GM19324 (cell line): ENCODE measurements around the gene CHST11.

Experiments used
- ATAC-seq: cut with Tn5 transposase; IDR thresholded peaks from one replicate; pipeline ENCODE4 v1.9.1; 2021; ENCODE audit warnings: mild to moderate bottlenecking, moderate library complexity; ENCODE audit not compliant: unreplicated experiment, low FRiP score

Gene CHST11

DNA sequence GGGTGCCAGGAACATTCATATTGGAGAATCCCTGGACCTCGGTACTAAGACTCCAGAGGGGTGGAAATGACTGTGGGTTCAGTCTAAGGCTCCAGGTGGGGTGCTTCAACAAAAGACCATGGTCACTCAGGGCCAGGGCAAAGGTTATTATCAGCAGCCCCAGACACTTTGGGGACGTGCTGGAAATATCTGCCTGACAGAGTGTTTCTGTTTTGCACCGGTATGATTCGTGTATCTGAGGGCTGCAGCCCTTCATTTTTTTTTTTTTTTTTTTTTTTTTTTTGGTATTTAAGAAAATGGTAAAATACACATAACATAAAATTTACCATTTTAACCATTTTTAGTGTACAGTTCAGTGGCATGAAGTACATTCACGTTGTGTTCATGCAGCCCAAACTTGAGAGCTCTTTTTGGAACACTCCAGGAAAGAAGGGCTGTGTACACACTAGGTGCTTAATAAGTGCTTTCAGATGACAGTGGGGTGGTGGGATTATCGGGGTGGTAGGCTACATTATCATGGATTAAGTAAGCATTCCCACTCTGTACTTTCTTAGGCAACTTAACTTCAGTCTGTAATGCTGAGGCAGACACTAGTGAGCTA, 120.3 kb downstream of the CHST11 start:
- ATAC-seq = no peak

DNA sequence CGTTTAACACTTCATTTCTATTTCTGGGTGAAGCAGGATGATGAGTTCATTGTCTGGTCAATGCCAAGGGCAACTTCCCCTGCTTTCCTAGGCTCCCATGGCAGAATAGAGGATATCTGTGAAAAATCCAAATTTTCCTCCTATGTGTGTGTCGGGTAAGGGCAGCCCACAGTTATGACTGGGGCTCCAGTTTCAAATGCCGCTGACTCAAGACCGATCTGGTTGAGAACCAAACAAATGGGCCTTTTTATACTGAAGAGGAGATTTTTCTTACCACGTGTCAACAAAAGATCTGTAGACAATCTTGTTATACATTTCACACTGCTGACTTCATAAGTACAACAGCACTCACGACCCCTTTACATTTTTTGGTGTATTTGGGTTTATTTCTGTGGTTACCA, 120.8 kb downstream of the CHST11 start:
- ATAC-seq = no peak

DNA sequence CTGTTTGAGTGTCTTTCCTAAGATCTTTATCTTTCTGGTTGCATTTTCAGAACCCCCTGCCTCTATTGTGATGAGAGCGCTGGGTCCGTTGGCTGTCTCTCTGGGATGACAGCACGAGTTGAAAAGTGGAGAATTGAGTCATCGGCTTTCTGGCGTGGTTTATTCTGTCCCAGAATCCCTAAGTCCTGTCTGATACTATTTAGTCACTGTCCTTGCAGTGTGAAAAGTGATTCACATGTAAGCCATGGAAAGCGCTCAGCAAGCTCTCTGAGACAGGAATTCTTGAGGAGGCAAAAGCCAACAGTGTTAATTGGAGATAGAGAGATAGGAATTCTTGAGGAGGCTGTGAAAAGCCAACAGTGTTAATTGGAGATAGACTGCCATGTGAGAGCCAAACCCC, 121.7 kb downstream of the CHST11 start:
- ATAC-seq = no peak

DNA sequence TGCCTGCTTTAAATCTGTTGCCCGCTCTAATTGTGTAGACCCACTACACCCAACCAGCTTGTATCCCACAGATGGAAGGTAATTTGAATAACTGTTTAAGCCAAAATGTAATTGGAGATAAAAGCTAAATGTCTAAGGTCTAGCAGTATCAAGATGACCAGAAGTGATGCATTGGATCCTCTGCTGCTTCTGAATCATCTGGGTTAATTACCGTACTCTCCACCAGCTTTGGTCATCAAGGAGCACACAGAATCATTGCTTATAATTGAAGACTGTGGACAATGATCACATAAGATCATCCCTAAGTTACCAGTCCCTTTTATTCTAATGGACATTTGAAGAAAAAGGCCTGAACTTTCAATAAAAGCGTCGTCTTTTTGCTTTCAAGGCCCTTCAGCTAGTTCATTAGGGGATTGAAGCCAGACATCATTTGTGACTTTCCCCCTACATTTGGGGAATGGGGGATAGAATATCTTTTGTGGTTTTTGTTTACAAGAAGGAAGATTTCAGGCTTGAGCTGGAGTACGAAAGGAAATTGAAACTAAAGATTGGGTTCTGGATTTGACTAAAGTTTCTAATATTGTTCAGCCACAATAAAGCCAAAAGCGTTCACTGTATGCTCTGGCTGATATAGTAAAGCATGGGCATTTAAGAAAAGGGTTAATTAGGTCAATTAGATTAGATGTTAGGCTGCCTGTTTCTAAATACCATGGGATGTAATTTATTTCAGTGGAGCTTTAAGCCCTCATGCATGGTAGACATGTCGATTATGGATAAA, 123.2 kb downstream of the CHST11 start:
- ATAC-seq = no peak

DNA sequence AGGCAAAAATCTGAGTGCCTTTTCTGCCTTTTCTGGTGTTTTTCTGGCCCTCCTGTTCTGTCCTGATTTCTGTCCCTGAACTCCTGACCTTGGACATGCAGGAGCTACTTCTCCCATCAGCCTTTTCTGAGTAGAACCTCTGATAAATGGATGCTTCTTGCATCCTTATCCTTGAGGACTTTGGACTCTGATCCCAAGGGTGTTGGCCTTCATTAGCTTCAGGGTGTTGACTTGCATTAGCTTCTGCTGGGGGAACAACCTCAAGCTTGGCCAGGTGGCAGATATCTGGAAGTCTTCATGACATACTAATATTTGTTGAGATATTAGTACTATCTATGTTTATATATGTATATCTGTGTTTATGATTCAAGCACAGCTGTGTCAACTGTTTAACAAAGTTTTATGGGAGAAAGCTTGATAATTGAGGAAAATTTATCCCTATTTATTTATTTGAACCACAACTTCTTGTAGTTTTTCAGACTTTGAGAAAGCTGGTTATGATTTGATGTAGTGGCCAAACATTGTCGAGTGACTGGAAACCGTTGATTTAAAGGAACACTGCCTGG, 124.3 kb downstream of the CHST11 start:
- no peak for ATAC-seq

DNA sequence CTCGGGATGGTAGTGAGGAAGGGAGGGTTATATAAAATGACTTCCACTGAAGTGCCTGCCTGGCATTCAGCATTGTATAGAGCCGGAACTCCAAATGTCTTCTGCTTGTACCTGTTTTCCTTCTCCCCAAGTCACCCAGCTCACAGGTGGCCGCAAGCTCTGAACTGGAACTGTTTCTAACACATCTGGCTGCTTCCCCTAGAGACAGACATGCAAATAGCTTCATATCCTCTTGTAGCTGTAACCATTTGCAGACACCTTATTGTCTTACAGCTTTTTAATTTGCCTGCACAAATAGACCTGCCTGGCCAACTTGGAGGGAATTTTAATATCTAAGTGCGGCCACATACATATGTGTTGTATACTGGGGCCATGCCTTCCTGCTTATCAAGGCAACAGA, 126.0 kb downstream of the CHST11 start:
- peak; percentile 70 for ATAC-seq

DNA sequence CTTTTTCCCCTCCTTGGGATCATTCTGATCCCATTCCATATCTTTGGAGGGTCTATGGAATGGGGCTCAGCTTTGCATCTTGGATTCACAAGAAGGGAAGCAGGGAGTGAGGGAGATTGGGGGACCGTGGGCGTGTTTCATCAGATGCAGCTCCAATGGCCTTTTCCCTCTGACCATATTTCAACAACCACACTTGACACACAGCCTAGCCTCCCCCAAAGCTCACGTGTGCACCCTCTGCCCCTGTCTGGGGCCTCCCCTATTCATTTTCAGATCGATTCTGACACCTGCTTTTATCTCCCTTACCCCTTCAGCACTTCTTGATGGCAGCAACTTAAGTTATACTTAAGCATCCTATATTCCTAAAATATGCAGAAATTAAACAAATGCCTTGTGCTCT, 126.6 kb downstream of the CHST11 start:
- ATAC-seq = no peak

DNA sequence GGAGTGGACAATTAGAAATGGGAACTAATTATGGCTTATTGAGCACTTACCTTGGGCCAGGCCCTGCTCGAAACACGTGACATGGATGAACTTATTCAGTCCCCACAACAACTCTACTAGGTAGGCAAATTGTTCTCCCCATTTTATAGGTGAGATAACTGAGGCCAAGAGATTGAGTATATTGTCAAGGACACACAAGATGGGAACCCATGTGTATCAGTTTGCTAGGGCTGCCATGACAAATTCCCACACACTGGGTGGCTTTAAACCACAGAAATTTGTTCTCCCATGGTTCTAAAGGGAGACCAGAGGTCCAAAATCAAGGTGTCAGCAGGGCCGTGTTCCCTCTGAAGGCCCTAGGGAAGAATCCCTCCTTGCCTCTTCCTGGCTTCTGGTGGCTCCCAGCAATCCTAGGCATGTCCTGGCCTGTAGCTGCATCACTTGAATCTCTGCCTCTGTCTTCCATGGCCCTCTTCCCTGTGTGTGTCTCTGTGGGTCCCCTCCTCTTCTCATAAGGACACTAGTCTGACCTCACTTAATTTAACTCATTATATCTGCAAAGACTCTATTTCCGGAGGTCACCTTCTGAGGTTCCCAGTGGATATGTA, 128.8 kb downstream of the CHST11 start:
- ATAC-seq = no peak

DNA sequence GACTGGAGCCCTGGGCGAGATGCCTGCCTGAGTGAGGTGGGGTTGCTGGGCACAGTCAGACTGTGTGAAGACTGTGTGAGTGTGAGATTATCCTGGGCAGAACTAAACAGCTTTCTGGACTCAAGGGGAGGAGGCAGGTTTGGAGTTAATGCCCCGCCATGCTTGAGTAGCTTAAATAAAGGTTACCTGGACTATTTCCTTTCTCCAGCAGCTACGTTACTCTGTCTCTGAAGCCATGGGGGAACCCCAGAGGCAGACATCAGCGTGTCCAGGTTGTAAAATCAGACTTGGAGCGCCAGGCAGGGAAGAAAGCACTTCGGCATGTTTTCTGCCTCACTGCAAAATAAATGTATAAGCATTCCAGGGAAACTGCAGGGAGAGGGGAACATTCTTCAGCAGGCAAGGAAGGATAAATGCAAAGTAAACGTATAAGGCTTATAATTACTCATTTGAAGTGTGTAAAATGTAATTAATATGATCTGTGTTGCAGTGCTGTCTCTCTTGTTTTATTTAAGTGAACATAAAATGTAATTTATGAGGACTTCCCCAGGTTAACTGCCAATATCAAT, 129.7 kb downstream of the CHST11 start:
- ATAC-seq = no peak

DNA sequence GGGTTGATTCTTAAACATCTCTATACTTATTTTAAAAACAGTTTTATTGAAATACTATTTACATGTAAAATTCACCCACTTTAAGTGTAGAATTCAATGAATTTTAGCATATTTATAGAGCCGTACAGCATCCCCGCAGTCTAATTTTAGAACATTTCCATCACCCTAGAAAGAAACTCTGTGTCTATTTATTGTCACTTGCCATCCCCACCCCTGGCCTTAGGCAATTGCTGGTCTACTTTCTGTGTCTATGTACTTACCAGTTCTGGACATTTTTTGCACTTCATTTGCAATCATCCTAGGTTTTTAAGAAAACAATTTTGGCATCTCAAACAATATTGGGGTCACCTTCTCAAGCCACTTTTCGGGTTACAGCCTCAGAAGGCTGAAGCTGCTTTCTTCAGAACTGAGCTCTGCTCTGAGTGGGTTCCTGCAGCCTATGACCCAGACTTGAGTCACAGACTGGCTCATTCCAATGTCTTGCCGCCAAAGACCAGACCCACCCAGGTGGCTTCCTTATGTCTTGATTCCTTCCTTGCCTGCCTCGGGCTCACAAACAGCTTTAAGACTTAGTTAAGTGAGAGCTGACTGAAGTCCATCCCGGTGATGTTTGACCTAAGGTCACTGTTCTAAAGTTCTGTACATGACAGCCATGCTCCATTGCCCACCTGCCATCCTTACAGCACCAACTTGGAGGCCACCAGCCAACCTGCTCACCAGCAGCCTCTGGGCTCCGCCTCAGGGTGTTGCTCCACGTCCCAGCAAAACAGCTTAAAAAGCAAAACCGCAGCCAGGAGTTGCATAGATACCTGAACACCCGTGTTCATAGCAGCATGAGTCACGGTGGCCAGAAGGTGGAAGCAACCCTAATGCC, 131.5 kb downstream of the CHST11 start:
- ATAC-seq = no peak

DNA sequence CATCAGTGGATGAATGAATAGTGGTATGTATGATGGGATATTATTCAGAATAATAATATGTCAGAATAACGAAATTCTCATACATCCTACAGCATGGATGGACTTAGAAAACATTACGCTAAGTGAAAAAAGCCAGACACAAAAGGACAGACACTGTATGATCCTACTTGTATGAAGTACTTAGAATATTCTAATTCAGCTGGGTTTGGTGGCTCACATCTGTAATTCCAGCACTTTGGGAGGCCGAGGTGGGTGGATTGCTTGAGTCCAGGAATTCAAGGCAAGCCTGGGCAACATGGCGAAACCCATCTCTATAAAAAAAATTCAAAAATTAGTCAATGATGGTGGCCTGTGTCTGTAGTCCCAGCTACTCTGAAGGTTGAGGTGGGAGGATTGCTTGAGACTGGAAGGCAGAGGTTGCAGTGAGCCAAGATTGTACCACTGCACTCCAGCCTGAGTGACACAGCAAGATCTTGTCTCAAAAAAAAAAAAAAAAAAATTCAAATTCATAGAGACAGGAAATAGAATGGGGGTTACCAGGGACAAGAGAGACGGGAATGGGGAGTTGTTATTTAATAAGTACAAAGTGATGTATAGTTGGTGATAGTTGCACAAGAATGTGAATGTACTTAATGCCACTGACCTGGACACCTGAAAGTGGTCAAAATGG, 132.3 kb downstream of the CHST11 start:
- no peak for ATAC-seq

DNA sequence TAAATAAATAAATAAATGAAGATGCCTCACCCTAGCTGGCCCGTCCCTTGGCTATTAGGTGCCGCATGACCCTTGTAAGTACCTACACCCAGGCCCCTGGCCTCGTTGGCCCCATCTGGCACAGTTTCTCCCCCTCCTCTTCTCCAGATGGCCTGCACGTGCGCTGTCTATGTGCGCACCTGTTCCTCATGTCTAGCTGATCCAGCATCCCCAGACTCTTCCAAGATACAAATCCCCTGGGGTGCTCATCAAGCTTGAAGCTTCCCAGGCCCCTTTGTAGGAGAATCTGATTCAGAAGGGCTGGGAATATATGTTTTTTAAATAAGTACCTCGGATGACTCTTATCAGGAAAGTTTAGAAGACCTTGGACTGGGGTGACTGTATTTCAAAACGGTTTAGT, 133.3 kb downstream of the CHST11 start:
- ATAC-seq = no peak

DNA sequence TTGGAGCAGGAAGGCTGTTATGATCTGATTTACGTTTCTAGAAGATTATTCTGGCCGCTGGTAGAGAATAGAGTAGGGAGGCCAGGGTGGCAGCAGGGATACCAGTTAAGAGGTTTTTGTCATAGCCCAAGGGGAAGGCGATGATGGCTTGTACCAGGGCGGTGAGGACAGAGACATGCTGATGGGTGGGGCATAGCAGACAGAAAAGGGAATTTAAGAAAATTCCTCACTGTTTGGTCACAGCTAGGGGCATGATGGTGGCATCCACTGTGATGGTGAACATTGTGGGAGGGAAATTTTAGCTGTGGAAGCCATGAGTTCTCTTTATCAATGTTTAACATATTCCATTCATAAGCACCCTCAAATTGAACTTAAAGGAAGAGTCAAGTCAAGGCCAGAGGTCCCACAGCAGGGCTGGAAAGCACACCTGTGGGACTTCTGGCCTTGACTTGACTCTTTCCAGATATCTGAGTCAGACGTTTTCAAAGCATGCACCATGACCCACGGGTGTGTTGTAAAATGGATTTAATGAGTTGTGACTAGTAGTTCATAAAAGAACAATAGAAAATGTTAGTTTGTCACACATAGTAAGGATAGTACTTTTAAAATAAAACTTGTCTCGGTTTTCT, 134.6 kb downstream of the CHST11 start:
- ATAC-seq = no peak

DNA sequence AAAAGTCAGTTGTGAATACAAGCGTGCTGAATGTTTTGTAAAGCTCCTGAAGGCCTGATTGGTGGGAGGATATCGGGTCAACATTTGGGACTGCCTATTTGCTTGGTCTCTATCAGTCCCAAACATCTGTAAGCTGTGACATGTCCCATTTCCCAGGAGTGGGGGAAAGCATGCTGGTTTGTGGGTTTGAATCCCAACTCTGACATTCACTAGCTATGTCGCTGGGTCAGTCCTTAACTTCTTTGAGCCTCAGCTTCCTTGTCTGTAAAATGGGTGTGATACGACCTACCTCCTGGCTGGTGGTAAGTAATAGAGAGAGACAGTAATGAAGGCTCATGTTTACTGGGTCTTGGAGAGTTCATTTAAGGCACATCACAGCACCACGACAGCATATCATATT, 136.7 kb downstream of the CHST11 start:
- no peak for ATAC-seq

DNA sequence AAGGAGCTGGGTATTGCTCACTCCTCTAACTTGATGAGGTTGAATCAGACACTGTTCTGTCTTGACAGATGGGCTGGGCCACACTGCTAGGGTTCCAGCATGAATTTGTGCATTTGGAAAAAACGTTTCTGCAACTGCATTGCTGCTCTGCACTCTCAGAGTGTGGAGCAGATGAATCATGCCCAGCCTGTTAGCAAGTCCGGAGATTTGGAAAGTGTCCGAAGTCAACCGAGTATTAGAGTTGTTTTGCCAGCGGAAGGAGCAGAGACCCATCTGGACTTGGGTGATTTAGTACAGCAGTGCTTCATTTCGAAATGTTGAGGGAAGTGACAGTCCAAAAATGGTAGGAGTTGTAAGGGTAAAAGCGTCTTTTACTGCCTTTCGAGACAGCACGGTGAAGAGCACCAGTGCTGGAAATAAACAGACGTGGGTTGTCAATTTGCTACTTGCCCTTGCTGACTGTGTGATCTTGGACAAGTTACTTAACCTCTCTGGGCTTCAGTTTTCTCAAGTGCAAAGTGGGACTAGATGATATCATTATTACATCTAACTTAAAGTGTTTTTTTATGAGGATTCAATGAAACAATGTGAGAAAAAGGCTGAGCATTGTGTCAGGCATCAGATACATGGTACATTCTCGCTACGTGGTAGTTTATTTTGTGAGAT, 139.5 kb downstream of the CHST11 start:
- ATAC-seq = no peak

DNA sequence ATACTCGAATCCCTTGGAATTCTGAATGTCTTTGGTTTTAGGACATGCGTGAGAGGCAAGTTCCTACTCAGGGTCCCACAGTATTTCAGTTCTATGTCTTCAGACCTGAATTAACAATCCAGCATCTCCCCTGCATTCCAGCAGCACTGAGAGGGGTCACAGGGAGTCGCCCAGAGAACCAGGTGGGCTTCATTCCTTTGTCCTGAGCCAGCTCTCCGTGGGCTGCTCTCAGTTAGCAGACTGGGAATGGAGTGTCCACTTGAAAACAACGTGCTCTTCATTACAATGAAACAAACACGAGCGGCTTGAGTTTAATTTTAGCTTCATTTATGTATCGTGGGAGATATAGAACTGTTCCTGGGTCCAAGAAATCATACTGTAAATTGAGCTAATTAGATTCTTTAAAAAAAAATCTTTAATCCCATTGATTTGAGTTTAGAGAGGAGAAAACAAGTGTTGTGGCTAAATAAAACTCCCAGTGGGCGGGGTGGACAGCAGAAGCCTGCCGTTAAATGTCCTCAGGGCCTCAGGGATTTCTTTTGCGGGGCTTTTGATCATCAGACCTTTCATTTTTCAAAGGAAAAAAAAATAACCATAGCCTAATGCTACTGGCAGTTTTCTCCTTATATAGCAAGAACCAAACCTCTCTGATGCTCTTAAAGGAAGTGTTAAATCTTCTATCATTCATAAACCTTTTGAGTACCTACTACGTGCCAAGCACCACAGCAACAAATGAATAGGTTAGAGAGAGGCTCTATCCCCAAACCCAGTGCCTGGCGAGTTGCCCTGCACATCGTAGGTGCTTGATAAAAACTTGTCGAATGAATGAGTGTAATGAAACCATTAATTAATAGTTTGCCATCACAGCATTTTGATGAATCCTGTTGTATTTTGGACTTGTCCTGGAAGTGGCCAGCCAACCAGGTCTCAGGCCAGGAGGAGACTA, 140.4 kb downstream of the CHST11 start:
- no peak for ATAC-seq

DNA sequence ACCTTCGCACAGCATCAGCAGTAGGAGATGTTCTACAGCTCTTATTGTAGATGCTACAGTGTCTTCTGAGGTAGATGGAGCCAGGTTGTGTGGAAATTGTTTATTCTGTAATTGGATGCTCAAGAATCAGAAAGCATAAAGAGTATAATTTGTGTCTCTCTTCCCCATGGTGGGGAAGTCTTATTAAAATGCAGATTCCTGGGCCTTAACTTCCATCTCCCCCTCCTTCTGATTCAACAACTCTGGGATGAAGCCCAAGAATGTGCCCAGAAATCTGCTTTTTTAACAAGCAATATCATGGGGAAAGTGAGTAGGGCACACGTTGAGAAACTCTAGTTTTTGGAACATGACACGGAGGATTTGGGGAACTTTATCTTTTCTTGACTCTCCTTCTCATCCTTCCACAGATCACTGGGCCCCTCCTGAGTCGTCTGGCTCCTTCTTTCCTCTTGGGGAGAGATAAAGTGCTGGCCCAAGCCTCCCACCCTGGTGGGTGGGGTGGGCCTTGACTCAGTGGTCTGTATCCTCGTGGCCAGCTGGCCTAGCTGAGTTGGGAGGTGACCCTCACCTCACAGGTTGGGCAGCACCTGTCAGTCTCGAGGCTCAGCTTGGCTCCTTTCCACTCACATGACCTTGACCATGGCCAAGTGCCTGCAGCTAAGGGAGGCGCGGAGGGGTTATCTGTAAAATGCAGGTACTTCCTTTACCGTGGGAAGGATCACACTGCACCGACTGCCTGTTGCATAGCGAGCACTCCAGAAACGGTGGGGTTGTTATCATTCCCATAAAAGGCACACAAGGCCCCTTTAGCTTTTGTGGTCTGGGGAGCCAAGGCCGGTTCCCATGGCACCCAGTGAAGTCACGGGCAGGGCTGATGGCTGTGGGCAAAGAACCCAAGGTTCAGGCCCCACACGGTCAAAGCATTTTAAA, 141.9 kb downstream of the CHST11 start:
- ATAC-seq = no peak
